SHP77 treated with DMSO at 0.1 percent for 48 hours (cell line): ENCODE data around the gene XYLB.

ENCODE experiments used
- DNase-seq: peaks from one replicate; lab custom pipeline; 2025; lab: John Stamatoyannopoulos, UW

XYLB gene

DNA sequence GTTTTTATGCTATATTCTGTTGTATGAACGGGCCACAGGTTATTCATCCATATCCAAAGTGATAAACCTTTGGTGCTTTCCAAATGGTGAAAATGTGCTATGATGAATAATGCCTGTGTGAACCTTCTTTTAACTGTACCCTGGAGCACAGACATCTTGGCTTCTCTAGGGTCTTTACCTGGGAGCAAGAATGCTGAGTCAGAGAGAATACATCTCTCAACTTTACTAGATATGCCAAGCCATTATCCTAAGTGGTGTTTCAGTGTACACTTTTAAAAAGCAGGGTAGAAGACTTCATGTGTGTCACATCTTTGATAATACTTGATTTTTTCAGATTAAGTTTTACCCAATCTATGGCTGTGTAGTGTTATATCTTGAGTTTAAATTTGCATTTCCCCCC, 23.5 kb upstream of the XYLB start:
- no peak for DNase-seq

DNA sequence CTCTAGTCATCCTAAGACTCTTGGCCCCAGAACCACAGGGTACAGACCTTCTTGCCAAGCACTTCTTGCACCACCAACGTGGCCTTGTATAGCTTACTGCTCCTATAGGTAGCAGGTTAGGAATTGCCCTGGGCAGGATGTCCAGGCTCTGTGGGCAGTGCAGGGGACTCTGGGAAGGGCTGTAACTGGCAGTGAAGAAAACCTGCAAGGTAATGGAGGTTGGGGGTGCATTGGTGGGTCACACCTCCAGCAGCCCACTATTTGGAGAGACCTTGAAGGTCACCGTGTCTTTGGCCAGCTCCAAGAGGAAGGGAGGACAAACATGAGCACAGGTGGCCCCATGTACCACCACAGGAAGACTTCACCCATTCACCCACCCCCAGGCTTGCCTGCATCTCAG, 21.3 kb upstream of the XYLB start:
- no peak for DNase-seq

DNA sequence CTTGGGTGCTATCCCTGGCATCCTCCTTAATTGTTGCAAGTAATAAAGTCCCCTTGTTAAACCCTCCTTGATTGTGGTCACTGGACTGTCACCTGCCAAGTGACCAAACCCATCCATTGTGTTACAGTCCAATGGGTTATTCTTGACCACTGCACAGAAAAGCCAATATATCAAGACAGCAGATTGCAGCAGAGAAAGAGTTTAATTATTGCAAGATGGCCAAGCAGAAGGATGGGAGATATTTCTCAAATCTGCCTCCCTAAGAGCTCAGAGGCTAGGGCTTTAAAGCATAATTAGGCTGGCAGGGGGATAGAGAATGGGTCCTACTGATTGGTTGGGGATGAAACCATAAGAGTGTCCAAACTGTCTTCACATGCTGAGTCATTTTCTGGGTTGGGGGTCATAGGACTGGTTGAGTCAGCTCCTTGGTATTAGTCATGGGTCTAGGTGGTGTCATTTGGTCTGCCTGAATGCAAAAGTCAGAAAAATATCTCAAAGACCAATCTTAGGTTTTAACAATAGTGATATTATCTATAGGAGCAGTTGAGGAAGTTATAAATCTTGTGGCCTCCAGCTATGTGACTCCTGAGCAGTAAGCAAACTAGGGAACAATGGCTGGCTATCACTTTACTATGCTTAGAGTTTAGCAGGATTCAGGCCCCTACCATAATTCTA, 19.1 kb upstream of the XYLB start:
- no peak for DNase-seq

DNA sequence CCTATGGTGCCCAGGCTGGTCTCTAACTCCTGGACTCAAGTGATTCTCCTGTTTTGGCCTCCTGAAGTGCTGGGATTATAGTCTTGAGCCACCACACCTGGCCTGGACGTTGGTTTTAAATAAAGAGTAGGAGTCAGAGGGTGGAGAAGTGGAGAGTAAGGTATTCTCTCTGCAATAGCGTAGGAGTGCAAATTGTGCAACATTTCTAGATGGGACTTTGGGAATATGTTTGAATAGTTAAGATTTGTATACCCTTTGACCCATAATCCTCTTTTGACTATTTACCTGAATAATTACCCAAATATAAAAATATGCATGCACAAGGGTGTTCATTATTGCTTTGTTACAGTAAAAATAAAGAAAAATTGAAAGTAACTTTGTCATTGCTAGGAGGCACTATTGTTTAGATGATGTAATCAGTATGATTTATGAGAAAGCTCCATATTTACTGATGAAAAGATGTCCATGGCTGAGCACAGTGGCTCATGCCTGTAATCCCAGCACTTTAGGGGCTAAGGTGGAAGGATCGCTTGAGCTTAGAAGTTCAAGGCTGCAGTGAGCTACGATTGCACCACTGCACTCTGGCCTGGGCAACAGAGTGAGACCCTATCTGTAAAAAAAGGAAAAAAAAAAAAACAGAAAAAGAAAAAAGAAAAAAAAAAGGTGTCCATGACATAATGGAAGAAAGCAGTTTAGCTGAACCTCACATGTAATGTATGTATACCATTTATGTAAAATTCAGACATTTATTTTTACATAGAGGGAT, 15.1 kb upstream of the XYLB start:
- DNase-seq: no peak

DNA sequence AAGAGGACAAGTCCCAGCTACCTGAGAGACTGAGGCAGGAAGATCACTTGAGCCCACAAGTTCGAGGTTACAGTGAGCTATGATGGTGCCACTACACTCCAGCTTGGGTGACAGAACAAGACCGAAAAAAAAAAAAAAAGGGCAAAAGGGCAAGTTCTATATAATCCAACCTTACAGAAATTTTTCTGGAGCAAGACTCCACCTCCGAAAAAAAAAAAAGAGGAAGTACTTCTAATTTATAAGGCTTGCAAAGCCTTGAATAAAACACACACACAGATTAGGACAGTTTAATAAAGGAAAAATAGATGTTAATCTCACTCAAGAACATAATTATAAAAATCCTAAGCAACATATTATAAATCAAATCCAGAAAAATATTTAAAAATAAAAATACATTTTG, 14.4 kb upstream of the XYLB start:
- no peak for DNase-seq

DNA sequence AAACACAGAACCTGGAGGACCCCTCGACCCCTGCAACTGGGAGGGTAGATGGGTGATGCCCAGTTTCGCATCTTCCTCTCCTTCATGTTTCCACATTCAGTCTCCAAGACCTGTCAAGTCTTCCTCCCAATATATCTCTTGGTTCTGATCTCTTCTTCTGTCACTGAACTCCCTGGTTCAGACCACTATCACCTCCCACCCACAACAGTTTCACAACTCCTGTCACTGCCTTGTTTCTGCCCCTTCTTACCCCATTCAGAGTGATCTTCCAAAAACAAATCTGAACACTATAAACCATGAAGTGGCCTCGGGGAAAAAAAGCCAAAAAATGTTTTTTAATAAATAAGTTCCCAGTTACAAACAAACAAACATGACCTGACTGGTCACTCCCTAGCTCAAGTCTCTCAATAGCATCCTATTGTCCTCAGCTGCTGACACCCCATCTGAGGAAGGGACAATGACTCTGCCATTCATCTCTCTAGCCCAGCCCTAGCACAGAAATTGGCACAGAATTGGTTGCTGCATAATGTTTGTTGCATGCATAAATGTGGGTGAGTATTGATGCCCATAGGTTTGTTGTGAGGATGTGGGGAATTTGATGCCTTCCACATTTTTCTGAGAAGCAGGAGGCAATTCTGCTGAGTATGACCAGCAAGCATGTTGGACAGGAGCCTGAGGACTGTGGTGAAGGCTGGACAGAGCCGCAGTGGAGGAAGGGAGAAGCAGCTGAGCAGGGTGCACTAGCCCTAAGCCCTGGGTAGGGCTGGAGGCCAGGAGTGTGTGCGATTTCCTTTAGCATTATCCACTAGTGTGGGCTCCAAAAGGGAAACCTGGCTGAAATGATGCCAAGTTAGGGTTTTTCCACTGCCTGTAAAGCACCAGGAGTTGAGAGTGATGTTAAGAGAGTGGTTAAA, 12.2 kb upstream of the XYLB start:
- no peak for DNase-seq

DNA sequence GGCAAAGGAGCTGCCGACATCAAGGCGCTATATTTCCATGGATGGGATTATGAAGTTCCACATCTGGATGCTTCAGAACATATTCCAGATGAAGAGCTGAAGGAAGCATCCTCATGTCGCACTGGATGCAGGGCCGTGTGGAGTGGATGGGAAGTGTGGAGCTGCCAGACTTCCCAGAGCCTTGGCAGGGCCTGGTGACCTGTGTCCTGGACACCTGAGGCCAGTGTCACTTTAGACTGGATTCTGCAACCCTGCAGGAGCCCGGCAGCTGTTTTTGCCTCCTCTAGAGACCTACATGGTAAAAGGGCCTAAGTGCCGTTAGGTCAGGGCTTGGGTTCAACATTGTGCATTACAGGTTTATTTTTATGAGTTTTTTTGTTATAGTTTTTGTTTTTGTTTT, 11.3 kb upstream of the XYLB start:
- no peak for DNase-seq

DNA sequence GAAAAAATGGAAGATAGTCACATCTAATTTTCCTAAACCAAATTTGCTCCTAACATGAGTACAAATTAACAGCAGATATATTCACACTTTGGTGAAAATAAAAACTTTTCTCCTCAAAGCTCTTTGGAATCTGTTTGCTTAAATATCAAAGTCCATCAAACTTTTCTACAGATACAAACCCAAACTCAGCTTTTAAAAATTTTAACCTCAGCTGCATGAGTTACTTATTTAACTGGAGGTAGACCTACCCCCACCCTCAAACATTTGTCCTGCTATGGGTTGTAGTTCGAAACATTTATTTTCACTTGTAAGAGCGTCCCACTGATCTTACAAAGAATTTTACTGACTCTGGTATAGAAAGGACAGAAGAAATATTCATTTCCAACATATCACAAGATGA, 8.9 kb upstream of the XYLB start:
- no peak for DNase-seq

DNA sequence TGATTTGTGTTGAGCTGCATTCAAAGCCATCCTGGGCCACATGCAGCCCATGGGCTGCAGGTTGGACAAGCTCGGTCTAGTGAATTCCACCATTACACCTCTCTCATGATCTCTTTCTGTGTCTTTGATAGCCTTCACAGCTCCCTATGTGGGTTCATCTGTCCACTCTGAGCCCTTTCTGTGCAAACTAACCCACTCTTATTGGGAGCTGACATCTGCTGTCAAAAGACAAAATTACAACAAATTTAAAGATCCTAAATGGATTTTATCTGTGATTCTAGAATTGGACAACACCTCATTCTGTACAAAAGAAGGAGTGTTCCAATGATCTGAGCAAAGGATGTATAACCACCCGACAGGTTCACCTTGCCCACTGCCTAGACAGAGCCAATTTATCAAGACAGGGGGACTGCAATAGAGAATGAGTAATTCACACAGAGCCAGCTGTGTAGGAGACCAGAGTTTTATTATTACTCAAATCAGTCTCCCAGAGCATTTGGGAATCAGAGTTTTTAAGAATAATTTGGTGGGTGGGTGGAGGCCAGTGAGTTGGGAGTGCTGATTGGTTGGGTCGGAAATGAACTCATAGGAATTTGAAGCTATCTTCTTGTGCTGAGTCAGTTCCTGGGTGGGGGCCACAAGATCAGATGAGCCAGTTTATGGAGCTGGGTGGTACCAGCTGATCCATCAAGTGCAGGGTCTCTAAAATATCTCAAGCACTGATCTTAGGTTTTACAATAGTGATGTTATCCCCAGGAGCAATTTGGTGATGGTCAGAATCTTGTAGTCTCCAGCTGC, 2.6 kb upstream of the XYLB start:
- no peak for DNase-seq

DNA sequence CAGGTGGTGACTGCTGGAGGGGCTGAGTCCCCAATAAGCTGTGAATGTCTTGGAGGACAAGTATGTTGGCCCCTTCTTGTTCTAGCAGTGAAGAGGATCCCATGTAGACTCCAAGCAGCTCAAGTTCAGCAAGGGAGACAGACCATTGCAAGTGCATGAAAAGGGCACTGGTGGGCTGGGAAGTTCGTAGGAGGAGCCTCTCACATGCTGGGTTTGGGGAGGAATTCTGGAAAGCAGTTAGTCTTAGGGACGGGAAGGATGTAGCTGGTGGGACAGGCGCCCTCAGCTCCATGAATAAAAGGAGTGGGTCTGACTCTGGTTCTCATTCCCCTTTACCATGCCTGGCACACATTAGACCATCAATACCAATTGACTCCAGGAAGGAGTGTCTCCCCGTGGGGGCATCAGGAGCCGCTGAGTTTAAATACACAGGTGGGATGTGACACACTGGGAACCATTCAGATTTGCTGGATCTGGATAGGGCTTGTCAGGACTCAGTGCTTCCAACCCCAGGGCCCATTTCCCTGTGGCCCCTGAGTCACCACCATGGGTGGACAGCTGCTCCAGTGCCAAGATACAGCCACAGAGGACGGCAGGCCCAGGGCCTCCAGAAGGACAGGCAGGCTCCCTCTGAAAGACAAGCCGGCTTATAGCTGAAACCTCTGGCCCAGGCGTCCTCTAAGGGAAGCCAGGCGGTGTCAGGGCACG, 552 bp upstream of the XYLB start:
- DNase-seq: no peak

DNA sequence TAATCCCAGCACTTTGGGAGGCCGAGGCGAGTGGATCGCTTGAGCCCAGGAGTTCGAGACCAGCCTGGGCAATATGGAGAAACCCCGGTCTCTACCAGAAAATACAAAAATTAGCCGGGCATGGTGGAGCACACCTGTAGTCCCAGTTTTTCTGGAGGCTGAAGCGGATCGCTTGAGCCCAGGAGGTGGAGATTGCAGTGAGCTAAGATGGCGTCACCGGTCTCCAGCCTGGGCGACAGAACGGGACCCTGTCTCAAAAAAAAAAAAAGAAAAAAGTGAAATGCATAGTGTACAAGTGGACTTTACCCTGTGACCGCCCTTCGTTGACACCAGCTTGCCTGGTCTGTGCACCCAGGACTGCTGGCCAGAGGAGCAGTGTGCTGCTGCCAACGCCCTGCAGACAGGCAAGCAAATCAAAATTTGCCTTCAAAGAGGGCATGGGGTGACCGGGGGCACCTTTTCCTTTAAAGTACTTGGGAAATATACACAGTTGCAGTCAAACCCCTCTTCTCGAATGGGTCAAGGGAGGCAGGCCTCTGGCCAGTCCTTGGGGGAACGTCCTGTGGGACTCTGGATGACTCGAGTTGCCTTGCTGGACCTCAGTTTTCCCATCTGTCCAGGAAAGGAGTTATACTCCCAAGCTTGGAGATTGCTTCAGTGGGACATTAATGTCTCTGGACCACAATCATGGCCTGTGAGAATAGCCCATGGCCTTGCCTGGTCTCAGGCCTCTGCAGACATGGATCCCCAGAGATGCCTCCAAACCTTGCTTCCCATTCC, 1.0 kb downstream of the XYLB start:
- no peak for DNase-seq

DNA sequence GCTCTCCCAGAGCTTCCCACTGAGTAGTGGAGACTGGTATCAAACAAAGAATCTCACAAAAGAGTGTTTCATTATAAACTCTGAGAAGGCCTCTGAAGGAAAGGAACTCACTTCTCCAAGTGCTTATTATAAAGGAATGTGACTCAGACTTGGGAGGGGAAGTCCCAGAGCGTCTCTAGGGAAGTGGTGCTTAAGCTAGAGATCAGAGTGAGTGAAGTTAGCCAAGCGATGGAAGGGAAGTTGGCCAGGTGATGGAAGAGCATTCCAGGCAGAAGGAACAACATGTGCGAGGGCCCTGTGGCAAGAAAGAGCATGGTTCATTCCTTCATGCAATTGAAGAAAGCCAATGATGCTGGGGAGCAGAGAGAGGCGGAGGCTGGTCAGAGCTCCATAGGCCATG, 2.3 kb downstream of the XYLB start:
- no peak for DNase-seq

DNA sequence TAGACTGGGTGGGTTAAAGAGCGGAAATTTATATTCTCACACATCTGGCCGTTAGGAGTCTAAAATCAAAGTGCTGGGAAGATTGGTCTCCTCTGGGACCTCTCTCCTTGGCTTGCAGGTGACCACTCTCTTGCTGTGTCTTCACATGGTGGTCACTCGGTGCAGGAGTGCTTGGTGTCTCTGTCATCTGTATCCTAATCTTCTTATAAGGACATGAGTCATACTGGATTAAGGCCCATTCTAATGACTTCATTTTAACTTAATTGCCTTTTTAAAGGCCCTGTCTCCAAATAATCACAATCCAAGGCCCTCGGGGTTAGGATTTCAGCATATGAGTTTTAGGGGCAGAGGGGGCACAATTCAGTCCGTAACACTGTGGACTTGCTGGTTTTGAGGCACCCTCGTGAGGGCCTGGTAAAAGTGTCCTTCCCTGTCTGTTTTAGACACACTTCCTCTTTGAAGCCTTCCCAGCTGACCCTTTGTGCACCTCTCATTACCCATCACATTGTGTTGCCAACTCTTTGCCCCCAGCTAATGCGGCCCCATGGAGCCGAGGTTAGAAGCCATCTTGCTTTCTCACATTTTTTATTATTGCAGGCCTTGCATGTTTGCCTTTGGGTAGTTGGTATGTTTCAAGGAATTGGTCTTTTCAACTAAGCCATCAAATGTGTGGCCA, 3.2 kb downstream of the XYLB start:
- no peak for DNase-seq

DNA sequence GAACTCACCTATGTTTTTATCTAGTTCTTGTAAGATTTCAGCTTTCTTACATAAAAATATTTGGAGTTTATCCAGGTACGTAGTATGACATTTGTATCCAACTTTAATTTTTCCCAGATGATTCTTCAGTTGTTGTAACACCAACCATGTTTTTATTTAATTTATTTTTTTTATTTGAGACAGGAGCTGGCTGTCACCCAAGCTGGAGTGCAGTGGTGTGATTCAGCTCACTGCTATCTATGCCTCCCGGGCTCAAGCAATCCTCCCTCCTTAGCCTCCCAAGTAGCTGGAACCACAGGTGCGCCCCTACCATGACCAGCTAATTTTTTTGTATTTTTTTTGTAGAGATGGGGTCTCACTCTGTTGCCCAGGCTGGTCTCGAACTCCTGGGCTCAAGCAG, 6.6 kb downstream of the XYLB start:
- no peak for DNase-seq

DNA sequence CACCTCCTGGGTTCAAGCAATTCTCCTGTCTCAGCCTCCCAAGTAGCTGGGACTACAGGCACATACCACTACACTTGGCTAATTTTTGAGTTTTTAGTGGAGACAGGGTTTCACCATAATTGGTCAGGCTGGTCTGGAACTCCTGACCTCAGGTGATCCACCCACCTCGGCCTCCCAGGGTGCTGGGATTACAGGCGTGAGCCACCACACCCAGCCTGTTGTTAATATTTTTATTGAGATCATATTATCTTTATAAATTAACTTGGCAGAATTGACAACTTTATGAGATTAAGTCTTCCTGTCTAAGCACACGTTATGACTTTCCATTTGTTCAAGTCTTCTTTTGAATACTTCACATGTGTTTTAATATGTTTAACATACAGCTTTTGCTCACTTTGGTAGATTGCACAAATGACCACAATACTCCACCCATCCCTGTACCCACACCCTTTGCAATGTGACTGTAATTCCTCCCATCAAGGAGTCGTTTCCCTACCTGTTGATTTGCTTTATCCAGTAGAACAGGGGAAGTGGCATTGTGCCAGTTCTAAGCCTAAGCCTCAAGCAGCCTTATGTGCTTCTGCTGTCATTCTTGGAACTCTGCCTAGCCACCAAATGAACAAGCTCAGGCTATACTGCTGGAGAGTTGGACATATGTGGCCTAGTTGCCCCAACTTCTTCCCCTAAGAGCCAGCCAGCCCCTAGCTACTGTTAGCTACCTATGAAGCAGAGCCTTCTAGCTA, 8.2 kb downstream of the XYLB start:
- DNase-seq: no peak

DNA sequence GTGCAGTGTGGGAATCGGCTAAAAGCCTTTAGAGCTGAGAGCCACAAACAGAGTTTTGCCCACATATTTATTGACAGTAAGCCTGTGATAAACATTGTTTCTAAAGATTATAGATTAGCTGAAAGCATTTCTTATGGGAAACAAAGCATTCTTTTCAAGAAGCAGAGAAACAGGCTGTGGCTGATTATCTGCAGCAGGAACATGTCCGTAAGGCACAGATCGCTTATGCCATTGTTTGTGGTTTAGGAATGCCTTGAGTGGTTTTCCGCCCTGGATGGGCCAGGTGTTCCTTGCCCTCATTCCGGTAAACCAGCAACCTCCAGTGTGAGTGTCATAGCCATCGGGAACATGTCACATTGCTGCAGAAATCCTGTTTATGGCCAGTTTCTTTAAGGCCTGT, 12.5 kb downstream of the XYLB start:
- DNase-seq: no peak

DNA sequence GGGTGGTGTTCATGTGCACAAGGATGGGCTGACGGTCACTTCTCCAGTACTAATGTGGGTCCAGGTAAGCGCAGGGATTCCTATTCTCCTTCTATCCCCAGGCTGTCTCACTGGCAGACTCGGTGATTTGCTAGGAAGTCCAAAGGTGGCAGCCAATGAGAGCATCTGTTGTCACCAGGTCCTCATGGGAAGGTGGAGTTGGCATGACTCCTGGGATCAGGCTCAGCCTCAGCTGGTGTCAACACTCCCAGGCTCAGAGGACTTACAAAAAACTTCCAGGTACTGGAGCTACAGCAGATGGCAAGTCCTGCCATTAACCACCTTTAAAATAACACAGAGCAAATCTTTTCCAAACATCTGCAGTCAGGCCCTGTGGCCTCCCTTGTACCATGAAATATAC, 13.8 kb downstream of the XYLB start:
- DNase-seq: no peak

DNA sequence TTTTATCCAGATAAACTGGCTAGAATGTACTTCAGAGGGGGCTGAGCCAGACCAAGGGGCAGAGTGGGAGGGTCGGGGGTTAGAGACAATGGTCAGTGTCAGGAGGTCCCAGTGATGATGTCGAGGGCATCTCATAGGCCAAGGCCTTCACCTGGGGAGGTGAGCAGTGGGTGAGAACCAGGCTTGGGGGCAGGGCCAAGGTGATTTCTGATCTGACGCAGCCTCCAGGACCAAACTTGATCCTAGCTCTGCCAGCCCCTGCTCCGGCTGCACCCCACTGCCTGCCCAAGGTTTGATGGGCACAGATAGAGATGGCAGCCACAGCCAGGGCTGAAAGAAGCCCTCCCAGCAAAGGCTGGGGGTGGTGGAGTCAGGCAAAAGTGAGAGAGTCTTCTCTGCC, 14.9 kb downstream of the XYLB start:
- no peak for DNase-seq

DNA sequence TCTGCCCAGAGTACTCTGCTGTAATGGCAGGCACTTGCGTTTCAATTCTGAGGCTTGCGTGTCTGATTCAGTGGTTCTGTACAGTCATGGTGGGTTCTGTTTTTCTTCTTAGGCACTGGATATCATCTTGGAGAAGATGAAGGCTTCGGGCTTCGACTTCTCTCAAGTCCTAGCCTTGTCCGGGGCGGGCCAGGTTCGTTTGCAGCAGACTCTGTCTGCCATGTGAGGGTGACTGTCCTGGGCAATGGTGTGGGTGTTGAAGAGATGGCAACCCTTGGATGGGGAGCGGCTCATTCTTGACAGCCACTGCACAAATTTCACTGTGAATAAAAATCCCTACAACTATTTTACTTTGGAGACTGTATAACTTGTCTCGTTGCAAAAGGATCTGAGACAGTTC, 16.2 kb downstream of the XYLB start:
- no peak for DNase-seq
